Trophoblast cell (in vitro differentiated cells and primary cell): ENCODE results near the gene MID2.

Source experiments
- DNase-seq, 2 donors: peaks; one replicate each; pipeline ENCODE4 v3.0.0-alpha.2; 2016
- H2AFZ ChIP-seq: 2 replicates; pipeline ENCODE4 v1.6.1; 2013; ENCODE audit warnings: low read length, moderate library complexity, mild to moderate bottlenecking; ENCODE audit not compliant: insufficient read depth, poor library complexity
- H2AK5ac ChIP-seq: 2 replicates; pipeline ENCODE4 v1.6.1; 2013; ENCODE audit warnings: mild to moderate bottlenecking, low read length
- H2BK120ac ChIP-seq: 2 replicates; pipeline ENCODE4 v1.6.1; 2013; ENCODE audit warnings: low read length, mild to moderate bottlenecking, moderate library complexity; ENCODE audit not compliant: insufficient read depth, poor library complexity
- H2BK12ac ChIP-seq: 2 replicates; pipeline ENCODE4 v1.6.1; 2013; ENCODE audit warnings: mild to moderate bottlenecking, low read length, moderate library complexity
- H2BK5ac ChIP-seq: 2 replicates; pipeline ENCODE4 v1.6.1; 2013; ENCODE audit warnings: low read length, low read depth, moderate library complexity, mild to moderate bottlenecking; ENCODE audit not compliant: poor library complexity
- H3K14ac ChIP-seq: 2 replicates; pipeline ENCODE4 v1.6.1; 2013; ENCODE audit warnings: mild to moderate bottlenecking, low read length
- H3K18ac ChIP-seq: 2 replicates; pipeline ENCODE4 v1.6.1; 2013; ENCODE audit warnings: mild to moderate bottlenecking, low read length
- H3K23ac ChIP-seq: 2 replicates; pipeline ENCODE4 v1.6.1; 2013; ENCODE audit warnings: low read length
- H3K27ac ChIP-seq: 2 replicates; pipeline ENCODE4 v1.5.1; 2013; ENCODE audit warnings: low read depth, mild to moderate bottlenecking, inconsistent platforms, low read length, moderate library complexity
- H3K27me3 ChIP-seq: 2 replicates; pipeline ENCODE4 v1.6.1; 2013; ENCODE audit warnings: inconsistent platforms, mild to moderate bottlenecking, low read length, moderate library complexity; ENCODE audit not compliant: insufficient read depth
- H3K36me3 ChIP-seq, 2 experiments: 1 replicate in 1 of 2; 2 replicates in 1 of 2; pipeline ENCODE4 v1.6.1; 2013; ENCODE audit warnings: low read length in 2 of 2, mild to moderate bottlenecking in 2 of 2, moderate library complexity in 1 of 2; ENCODE audit not compliant: insufficient read depth in 2 of 2, control insufficient read depth in 1 of 2
- H3K4ac ChIP-seq: 2 replicates; pipeline ENCODE4 v1.6.1; 2013; ENCODE audit warnings: low read depth, mild to moderate bottlenecking, low read length, moderate library complexity
- H3K4me1 ChIP-seq, 2 experiments: 1 replicate in 1 of 2; 2 replicates in 1 of 2; pipeline ENCODE4 v1.6.1; 2013; ENCODE audit warnings: low read length in 2 of 2, mild to moderate bottlenecking in 2 of 2, moderate library complexity in 1 of 2; ENCODE audit not compliant: insufficient read depth in 2 of 2, control insufficient read depth in 1 of 2
- H3K4me2 ChIP-seq: 2 replicates; pipeline ENCODE4 v1.6.1; 2013; ENCODE audit warnings: inconsistent platforms, mild to moderate bottlenecking, low read length, moderate library complexity
- H3K4me3 ChIP-seq: 2 replicates; pipeline ENCODE4 v1.5.1; 2013; ENCODE audit warnings: mild to moderate bottlenecking, low read depth, low read length, inconsistent platforms
- H3K79me1 ChIP-seq: one replicate; pipeline ENCODE4 v1.6.1; 2013; ENCODE audit warnings: low read length
- H3K79me2 ChIP-seq: 2 replicates; pipeline ENCODE4 v1.6.1; 2013; ENCODE audit warnings: low read length, mild to moderate bottlenecking; ENCODE audit not compliant: control insufficient read depth, insufficient read depth, poor library complexity
- H3K9ac ChIP-seq: 2 replicates; pipeline ENCODE4 v1.6.1; 2013; ENCODE audit warnings: mild to moderate bottlenecking, low read length
- H3K9me3 ChIP-seq: 2 replicates; pipeline ENCODE4 v1.6.1; 2013; ENCODE audit warnings: low read depth, mild to moderate bottlenecking, control low read depth, inconsistent platforms, low read length; ENCODE audit not compliant: insufficient read depth
- H4K12ac ChIP-seq: 2 replicates; pipeline ENCODE4 v1.6.1; 2013; ENCODE audit warnings: low read depth, mild to moderate bottlenecking, low read length, moderate library complexity
- H4K8ac ChIP-seq: 2 replicates; pipeline ENCODE4 v1.6.1; 2013; ENCODE audit warnings: low read depth, mild to moderate bottlenecking, low read length, moderate library complexity
- H4K91ac ChIP-seq: one replicate; pipeline ENCODE4 v1.6.1; 2013; ENCODE audit warnings: low read depth, mild to moderate bottlenecking, low read length, moderate library complexity
- WGBS: extraction: QIAGEN DNeasy Blood & Tissue Kit; methylation state at CpG from one replicate; pipeline ENCODE4 v1.1.7; 2013; ENCODE audit warnings: missing lambda C conversion rate; ENCODE audit not compliant: insufficient read length, insufficient coverage; ENCODE audit errors: extremely low coverage; 5-methylcytosine and 5-hydroxymethylcytosine counted together

MID2 gene

GRCh38 chrX:107845625-107846024 is 20.0 kb downstream of the MID2 start:
- no peak overlapping the region for H4K12ac ChIP-seq
- no peaks in the 10 kb centered on the region for H3K36me3 ChIP-seq
- H3K14ac ChIP-seq, result no peak overlapping the region
- H3K23ac ChIP-seq, result no peak overlapping the region
- H2AFZ ChIP-seq, result no peak overlapping the region
- H2BK120ac ChIP-seq, result no peak overlapping the region
- no peaks in the 10 kb centered on the region for H3K4me1 ChIP-seq
- H3K9ac ChIP-seq, result no peak overlapping the region
- no peak overlapping the region for H2BK5ac ChIP-seq
- H3K4ac ChIP-seq, result no peak overlapping the region
- no peak overlapping the region for H4K91ac ChIP-seq
- no peak overlapping the region for H3K18ac ChIP-seq
- no peak for DNase-seq
- no peaks in the 10 kb centered on the region for H3K79me2 ChIP-seq
- H3K9me3 ChIP-seq, result no peaks in the 10 kb centered on the region
- no peak overlapping the region for H3K27ac ChIP-seq
- no CpG with 5 or more reads among the region's 1 CpG for WGBS
- no peak overlapping the region for H2BK12ac ChIP-seq
- H3K79me1 ChIP-seq, result no peaks in the 10 kb centered on the region
- no peak overlapping the region for H3K4me2 ChIP-seq
- H2AK5ac ChIP-seq, result no peak overlapping the region
- H3K27me3 ChIP-seq, result no peaks in the 10 kb centered on the region
- H4K8ac ChIP-seq, result no peak overlapping the region
- no peak overlapping the region for H3K4me3 ChIP-seq

- Histone ChIP-seq H2AK5ac (no peak overlapping the region), H3K27ac (no peak overlapping the region), H3K4ac (no peak overlapping the region), H3K14ac (no peak overlapping the region), H3K9ac (no peak overlapping the region), H4K91ac (no peak overlapping the region), H3K79me1 (no peaks in the 10 kb centered on the region), H4K8ac (no peak overlapping the region), H2BK12ac (no peak overlapping the region), H3K9me3 (no peaks in the 10 kb centered on the region), H2BK120ac (no peak overlapping the region), H2AFZ (no peak overlapping the region), H3K4me2 (no peak overlapping the region), H3K4me3 (no peak overlapping the region), H2BK5ac (no peak overlapping the region), H3K79me2 (no peaks in the 10 kb centered on the region), H3K27me3 (no peaks in the 10 kb centered on the region), H3K23ac (no peak overlapping the region), H3K4me1 (no peaks in the 10 kb centered on the region), H3K18ac (no peak overlapping the region), H4K12ac (no peak overlapping the region), H3K36me3 (no peaks in the 10 kb centered on the region)
- DNase-seq, result no peak
- WGBS, result no CpG with 5 or more reads among the region's 2 CpGs
Observed at GRCh38 chrX:107848591-107848990, 22.9 kb downstream of the MID2 start.

GRCh38 chrX:107849747-107850421 is 24.2 kb downstream of the MID2 start:
- no peak overlapping the region for H2BK5ac ChIP-seq
- no peaks in the 10 kb centered on the region for H3K79me2 ChIP-seq
- no peaks in the 10 kb centered on the region for H3K36me3 ChIP-seq
- H3K23ac ChIP-seq, result no peak overlapping the region
- H2BK120ac ChIP-seq, result no peak overlapping the region
- no peaks in the 10 kb centered on the region for H3K4me1 ChIP-seq
- no peak for DNase-seq
- H4K12ac ChIP-seq, result no peak overlapping the region
- no peak overlapping the region for H3K27ac ChIP-seq
- H3K4me2 ChIP-seq, result no peak overlapping the region
- H3K14ac ChIP-seq, result no peak overlapping the region
- H4K8ac ChIP-seq, result no peak overlapping the region
- no peaks in the 10 kb centered on the region for H3K27me3 ChIP-seq
- H3K4me3 ChIP-seq, result no peak overlapping the region
- no peak overlapping the region for H2AK5ac ChIP-seq
- H3K9me3 ChIP-seq, result no peaks in the 10 kb centered on the region
- H3K79me1 ChIP-seq, result no peaks in the 10 kb centered on the region
- H4K91ac ChIP-seq, result no peak overlapping the region
- no peak overlapping the region for H3K9ac ChIP-seq
- no peak overlapping the region for H3K18ac ChIP-seq
- no CpG with 5 or more reads among the region's 5 CpGs for WGBS
- H3K4ac ChIP-seq, result no peak overlapping the region
- no peak overlapping the region for H2AFZ ChIP-seq
- H2BK12ac ChIP-seq, result no peak overlapping the region

GRCh38 chrX:107850422-107850765 is 24.7 kb downstream of the MID2 start:
- Histone ChIP-seq H3K27ac (no peak overlapping the region), H3K4me1 (no peaks in the 10 kb centered on the region), H3K79me2 (no peaks in the 10 kb centered on the region), H4K91ac (no peak overlapping the region), H3K4me3 (no peak overlapping the region), H3K36me3 (no peaks in the 10 kb centered on the region), H3K9me3 (no peaks in the 10 kb centered on the region), H3K14ac (no peak overlapping the region), H3K4ac (no peak overlapping the region), H2AFZ (no peak overlapping the region), H3K23ac (no peak overlapping the region), H3K18ac (no peak overlapping the region), H2BK12ac (no peak overlapping the region), H2AK5ac (no peak overlapping the region), H3K27me3 (no peaks in the 10 kb centered on the region), H3K79me1 (no peaks in the 10 kb centered on the region), H3K4me2 (no peak overlapping the region), H2BK120ac (no peak overlapping the region), H4K8ac (no peak overlapping the region), H4K12ac (no peak overlapping the region), H2BK5ac (no peak overlapping the region), H3K9ac (no peak overlapping the region)
- DNase-seq, result no peak
- WGBS, result no CpG with 5 or more reads among the region's 2 CpGs
